Measurements from ENCODE around the gene CDH26.

DNA sequence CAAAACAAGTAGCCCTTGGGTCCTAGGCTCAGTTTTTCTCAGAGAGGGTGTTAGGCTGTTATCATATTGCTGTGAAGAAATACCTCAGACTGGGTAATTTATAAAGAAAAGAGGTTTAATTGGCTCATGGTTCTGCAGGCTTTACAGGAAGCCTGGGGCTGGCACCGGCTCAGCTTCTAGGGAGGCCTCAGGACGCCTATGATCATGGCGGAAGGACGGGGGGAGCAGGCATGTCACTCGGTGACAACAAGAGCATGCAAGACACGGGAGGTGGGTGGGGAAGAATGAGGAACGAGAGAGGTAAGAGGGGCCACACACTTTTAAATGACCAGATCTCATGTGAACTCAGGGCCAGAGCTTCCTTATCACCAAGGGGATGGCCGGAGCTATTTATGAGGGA is 26.9 kb downstream of the CDH26 start:
- TF ChIP-seq, protein P1, sequence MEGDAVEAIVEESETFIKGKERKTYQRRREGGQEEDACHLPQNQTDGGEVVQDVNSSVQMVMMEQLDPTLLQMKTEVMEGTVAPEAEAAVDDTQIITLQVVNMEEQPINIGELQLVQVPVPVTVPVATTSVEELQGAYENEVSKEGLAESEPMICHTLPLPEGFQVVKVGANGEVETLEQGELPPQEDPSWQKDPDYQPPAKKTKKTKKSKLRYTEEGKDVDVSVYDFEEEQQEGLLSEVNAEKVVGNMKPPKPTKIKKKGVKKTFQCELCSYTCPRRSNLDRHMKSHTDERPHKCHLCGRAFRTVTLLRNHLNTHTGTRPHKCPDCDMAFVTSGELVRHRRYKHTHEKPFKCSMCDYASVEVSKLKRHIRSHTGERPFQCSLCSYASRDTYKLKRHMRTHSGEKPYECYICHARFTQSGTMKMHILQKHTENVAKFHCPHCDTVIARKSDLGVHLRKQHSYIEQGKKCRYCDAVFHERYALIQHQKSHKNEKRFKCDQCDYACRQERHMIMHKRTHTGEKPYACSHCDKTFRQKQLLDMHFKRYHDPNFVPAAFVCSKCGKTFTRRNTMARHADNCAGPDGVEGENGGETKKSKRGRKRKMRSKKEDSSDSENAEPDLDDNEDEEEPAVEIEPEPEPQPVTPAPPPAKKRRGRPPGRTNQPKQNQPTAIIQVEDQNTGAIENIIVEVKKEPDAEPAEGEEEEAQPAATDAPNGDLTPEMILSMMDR (IDR thresholded peaks at IDR 0.05): no peak
- no peak for TF ChIP-seq POLR2A (IDR thresholded peaks at IDR 0.05)
- no peak for TF ChIP-seq EP300 (IDR thresholded peaks at IDR 0.05)

Measured in ovary (tissue), 3 donors.